Measurements from ENCODE around the gene CCSER2.

CCSER2 gene

GRCh38 chr10:84355106-84355505 is 26.7 kb downstream of the CCSER2 start:
- TF ChIP-seq ZFX (IDR thresholded peaks at IDR 0.05; ENCODE audit: borderline replicate concordance) (no peak), CTCF (IDR thresholded peaks at IDR 0.05) (no peak)
- no peak overlapping the region for H3K27ac ChIP-seq

GRCh38 chr10:84356928-84357327 is 28.5 kb downstream of the CCSER2 start:
- H3K27ac ChIP-seq: no peak overlapping the region
- no peak for TF ChIP-seq ZFX (IDR thresholded peaks at IDR 0.05; ENCODE audit: borderline replicate concordance)
- TF ChIP-seq CTCF (IDR thresholded peaks at IDR 0.05): no peak

- TF ChIP-seq CTCF (IDR thresholded peaks at IDR 0.05): no peak
- TF ChIP-seq ZFX (IDR thresholded peaks at IDR 0.05; ENCODE audit: borderline replicate concordance): no peak
- no peak overlapping the region for H3K27ac ChIP-seq
These were observed 30.4 kb downstream of the CCSER2 start for GRCh38 chr10:84358743-84359142.

GRCh38 chr10:84360637-84361365 is 32.4 kb downstream of the CCSER2 start:
- TF ChIP-seq CTCF (IDR thresholded peaks at IDR 0.05) (no peak), ZFX (IDR thresholded peaks at IDR 0.05; ENCODE audit: borderline replicate concordance) (no peak)
- no peak overlapping the region for H3K27ac ChIP-seq

GRCh38 chr10:84365335-84365881 is 37.0 kb downstream of the CCSER2 start:
- H3K27ac ChIP-seq: no peak overlapping the region
- no peak for TF ChIP-seq CTCF (IDR thresholded peaks at IDR 0.05)
- no peak for TF ChIP-seq ZFX (IDR thresholded peaks at IDR 0.05; ENCODE audit: borderline replicate concordance)

- TF ChIP-seq CTCF (IDR thresholded peaks at IDR 0.05) (no peak), ZFX (IDR thresholded peaks at IDR 0.05; ENCODE audit: borderline replicate concordance) (no peak)
- no peak overlapping the region for H3K27ac ChIP-seq
These were observed 37.7 kb downstream of the CCSER2 start for GRCh38 chr10:84366041-84366440.

- TF ChIP-seq ZFX (IDR thresholded peaks at IDR 0.05; ENCODE audit: borderline replicate concordance) (no peak), CTCF (IDR thresholded peaks at IDR 0.05) (no peak)
- H3K27ac ChIP-seq: no peak overlapping the region
These were observed 38.9 kb downstream of the CCSER2 start for GRCh38 chr10:84367256-84367655.
